Adrenal gland (tissue), 5 donors: ENCODE data around the gene DOK4.

Experiments used
- POLR2A ChIP-seq, 2 donors: fragments of 450-650 bp; IDR thresholded peaks; one replicate each; pipeline ENCODE4 v1.6.1; 2017; ENCODE audit warnings: antibody characterized with exemption in 2 of 2, mild to moderate bottlenecking in 2 of 2, moderate library complexity in 1 of 2
- TF ChIP-seq, protein P1 (sequence below), 6 experiments: fragments of 450-650 bp in 4 of 6; fragments of 200-600 bp in 2 of 6; sonication (generic) in 1 of 6; IDR thresholded peaks; 1 replicate in 5 of 6; 2 replicates in 1 of 6; pipeline versions ENCODE4 v1.5.1 to v1.8.0; 2016 to 2021; ENCODE audit warnings: antibody characterized with exemption in 6 of 6, mild to moderate bottlenecking in 2 of 6, moderate library complexity in 1 of 6
- donor health status: DM: no; HTN: no; CAD: no.

DNA sequence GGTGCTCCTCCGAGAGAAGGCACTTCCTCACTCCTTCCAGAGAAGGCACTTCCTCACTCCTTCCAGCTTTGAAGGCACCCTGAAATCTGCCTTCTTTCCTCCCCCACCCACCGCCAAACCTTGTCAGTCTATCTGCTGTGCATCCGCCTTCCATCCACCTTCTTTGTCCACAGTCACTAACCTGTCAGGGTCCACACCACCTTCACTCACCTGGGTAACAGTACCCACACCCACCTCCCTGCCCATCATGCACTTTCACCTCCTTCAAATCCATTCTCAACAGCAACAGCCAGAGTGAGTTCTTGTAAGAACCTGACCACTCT, 44.9 kb upstream of the DOK4 start:
- no peak for TF ChIP-seq POLR2A (IDR thresholded peaks at IDR 0.05)
- TF ChIP-seq, protein P1, sequence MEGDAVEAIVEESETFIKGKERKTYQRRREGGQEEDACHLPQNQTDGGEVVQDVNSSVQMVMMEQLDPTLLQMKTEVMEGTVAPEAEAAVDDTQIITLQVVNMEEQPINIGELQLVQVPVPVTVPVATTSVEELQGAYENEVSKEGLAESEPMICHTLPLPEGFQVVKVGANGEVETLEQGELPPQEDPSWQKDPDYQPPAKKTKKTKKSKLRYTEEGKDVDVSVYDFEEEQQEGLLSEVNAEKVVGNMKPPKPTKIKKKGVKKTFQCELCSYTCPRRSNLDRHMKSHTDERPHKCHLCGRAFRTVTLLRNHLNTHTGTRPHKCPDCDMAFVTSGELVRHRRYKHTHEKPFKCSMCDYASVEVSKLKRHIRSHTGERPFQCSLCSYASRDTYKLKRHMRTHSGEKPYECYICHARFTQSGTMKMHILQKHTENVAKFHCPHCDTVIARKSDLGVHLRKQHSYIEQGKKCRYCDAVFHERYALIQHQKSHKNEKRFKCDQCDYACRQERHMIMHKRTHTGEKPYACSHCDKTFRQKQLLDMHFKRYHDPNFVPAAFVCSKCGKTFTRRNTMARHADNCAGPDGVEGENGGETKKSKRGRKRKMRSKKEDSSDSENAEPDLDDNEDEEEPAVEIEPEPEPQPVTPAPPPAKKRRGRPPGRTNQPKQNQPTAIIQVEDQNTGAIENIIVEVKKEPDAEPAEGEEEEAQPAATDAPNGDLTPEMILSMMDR (IDR thresholded peaks at IDR 0.05), result no peak
